HG02678 (cell line): Measurements from ENCODE around the gene SNRNP40.

Experiments
- ATAC-seq: cut with Tn5 transposase; IDR thresholded peaks from one replicate; pipeline ENCODE4 v1.9.1; 2021; ENCODE audit warnings: mild to moderate bottlenecking, moderate library complexity; ENCODE audit not compliant: unreplicated experiment

Gene SNRNP40

DNA sequence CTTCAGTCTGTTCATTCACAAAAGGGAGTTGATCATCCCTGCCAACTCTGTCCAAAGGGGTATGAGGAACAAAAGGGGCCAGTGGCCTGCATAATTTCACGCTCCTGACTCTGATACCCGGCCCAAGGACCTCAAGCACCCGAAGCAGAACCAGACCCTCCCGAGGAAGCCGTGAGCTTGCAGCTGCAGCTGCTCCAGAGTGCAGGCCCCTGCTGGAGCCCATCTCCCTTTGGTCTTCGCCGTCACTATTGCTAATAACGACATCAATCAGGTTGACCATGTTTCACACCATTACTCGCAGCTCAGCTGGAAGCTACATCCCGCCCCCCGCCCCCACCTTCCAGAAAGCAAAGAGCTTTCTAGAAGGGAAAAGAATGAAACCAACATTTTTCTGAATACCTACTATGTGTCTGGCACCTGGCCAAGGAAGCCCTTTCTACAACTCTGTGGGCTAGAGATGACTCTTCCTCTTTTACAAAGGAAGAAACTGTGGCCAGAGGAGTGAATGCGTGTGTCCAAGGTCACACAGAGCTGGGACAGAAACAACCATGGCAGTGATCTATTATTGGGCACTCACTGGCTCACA is 62.4 kb downstream of the SNRNP40 start:
- ATAC-seq, result no peak

- no peak for ATAC-seq
Observed at GRCh38 chr1:31232689-31233088, 63.9 kb downstream of the SNRNP40 start.

GRCh38 chr1:31231802-31232201 is 64.8 kb downstream of the SNRNP40 start:
- ATAC-seq, result no peak

DNA sequence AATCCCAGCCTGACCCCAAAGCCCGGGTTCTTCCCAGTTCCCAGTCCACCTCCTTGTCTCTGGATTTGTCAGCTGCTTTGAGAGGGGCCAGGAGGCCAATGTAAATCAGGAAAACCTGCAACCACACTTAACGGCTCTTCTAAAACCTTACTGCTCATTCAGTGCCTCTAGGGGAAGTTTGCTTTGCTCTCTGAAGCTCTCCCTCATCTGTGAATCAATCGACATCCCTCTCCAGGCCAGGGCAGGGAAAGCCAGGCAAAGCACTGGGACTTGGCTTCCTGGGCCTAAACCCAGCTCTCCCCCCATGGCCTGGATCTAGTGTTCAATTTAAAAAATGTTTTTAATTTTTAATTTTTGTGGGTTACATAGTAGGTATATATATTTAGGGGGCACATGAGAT is 66.2 kb downstream of the SNRNP40 start:
- no peak for ATAC-seq

DNA sequence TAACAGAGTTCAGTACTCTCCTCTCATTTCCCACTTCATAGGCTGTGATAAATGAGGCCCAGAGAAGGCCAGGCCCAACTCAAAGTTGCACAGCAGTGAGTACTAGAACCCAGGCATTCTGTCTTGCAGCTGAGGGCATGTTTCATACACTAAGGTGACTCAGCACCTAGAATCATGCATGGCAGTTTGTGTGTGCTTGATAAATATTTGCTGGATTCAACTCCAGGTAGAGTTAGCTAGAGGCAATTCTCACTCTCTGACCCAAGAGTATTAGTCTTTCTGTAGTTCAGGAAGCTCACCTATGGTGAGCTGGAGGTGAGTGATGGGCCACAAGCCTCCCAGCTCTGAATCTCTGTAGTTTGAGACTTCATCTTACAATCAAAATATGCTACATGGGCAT is 67.6 kb downstream of the SNRNP40 start:
- ATAC-seq, result no peak

- no peak for ATAC-seq
Observed at GRCh38 chr1:31227891-31228568, 68.6 kb downstream of the SNRNP40 start.

GRCh38 chr1:31224068-31224467 is 72.5 kb downstream of the SNRNP40 start:
- ATAC-seq, result no peak

- ATAC-seq, result no peak
Observed at GRCh38 chr1:31222176-31222575, 74.4 kb downstream of the SNRNP40 start.

- ATAC-seq, result no peak
Observed at GRCh38 chr1:31221072-31221471, 75.5 kb downstream of the SNRNP40 start.

DNA sequence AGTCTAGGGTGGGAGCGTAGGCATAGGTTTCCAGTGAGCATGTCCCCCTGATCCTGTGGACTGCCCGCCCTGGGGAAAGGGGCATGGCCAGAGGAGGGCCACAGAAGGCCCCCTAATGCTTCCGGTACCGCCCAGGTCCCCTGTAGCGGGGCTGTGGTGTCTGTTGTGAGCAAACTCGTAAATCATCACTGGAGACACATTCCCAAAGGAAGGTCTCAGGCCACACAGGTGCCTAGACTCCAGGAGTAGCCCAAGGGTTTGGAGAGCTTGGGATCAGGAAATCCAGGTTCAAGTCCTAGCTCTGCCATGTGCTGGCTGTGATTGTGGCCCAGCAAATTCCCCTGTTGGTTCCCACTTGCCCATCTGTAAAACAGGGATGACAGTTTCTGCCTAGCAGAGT is 77.1 kb downstream of the SNRNP40 start:
- ATAC-seq, result no peak

- ATAC-seq, result no peak
Observed at GRCh38 chr1:31218705-31219104, 77.9 kb downstream of the SNRNP40 start.

DNA sequence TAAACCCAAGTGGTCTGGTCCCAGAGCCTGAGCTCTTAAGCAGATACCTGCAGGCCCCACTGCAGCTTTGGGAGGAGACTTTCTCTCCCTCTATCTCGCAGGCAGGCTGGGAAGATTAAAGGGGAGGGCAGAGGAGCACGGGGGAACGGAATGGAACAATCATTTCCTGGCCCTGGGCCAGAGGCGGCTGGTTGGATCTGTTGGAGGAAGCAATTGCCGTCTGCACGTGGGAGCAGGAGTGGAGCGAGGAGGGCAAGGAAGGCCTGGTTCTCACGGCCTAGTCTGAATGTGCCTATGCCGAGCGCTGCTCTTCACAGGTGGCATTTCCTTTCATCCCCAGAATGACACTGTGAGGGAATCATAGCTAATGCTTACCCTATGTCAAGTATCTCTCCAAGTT is 80.6 kb downstream of the SNRNP40 start:
- ATAC-seq, result no peak

DNA sequence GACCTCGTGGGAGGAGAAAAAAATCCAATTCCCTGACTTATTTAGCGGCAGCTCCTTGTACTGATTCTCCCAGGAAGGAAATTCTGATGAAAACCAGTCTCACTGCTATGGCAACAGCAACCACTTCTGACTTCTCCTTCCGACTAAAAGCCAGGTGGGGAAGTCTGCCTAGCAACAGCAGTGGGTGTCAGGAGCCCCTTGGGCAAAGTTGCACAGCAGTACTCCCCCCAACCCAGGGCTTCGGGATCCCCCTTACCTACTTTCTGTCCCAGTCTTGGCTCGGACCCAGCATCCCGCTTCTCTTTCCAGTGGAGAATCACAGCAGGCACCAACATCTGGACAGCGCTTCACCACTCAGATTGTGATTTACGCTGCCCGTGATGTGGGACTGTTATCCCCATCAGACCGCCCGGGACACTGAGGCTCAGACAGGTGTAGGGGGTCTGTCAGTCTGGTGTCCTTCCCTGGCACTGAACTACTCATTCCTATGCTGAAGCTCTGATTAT is 81.5 kb downstream of the SNRNP40 start:
- ATAC-seq, result no peak

GRCh38 chr1:31214316-31215064 is 82.1 kb downstream of the SNRNP40 start:
- ATAC-seq, result no peak
